Lower lobe of right lung (tissue), 2 donors: ENCODE measurements around the gene TGDS. TPM values are rescaled to one million over a fixed set of nuclear protein-coding genes. Genes with fewer than 3 reads are reported as not detected.

Experiments
- ATAC-seq, 2 donors: fragments of 200-7000 bp; cut with Tn5 transposase; one replicate each; pipeline ENCODE4 v1.9.1; 2020 to 2022; ENCODE audit warnings: mild to moderate bottlenecking in 2 of 2, moderate library complexity in 2 of 2
- DNase-seq: peaks from one replicate; pipeline ENCODE4 v3.0.0-alpha.2; 2020
- H3K27ac ChIP-seq: fragments of 200-600 bp; one replicate; pipeline ENCODE4 v1.8.0; 2022
- H3K27me3 ChIP-seq: fragments of 200-600 bp; one replicate; pipeline ENCODE4 v1.8.0; 2022; ENCODE audit warnings: low read depth
- H3K36me3 ChIP-seq: fragments of 200-600 bp; one replicate; pipeline ENCODE4 v1.8.0; 2022; ENCODE audit warnings: mild to moderate bottlenecking
- H3K4me1 ChIP-seq: fragments of 200-600 bp; one replicate; pipeline ENCODE4 v1.8.0; 2022
- H3K4me3 ChIP-seq: fragments of 200-600 bp; one replicate; pipeline ENCODE4 v1.8.0; 2022; ENCODE audit warnings: mild to moderate bottlenecking
- H3K9me3 ChIP-seq: fragments of 200-600 bp; one replicate; pipeline ENCODE4 v1.8.0; 2022
- CTCF ChIP-seq: fragments of 200-600 bp; IDR thresholded peaks from one replicate; pipeline ENCODE4 v1.8.0; 2022; ENCODE audit warnings: antibody characterized with exemption, mild to moderate bottlenecking
- intact Hi-C: fragments of 100-400 bp; cut with DNase I; formaldehyde crosslinking; loops from one replicate; pipeline ENCODE4 v1.11.0; 2022
- total RNA-seq: library from RNA; stranded (reverse); fragmentation: NEBNext Ultra II Directional; extraction: Animal tissue kit (Norgen Biotek cat#: 25700); gene quantifications from one replicate; pipeline ENCODE4 v1.2.1, GENCODE V29; 2021
- donor health status: DM: no; HTN: yes; CAD: no; lungs with severe emphysema.

Gene TGDS
- total RNA-seq, 1 donor from 2014 or later = 10.5 TPM

GRCh38 chr13:94632226-94632980, 36.5 kb upstream of the TGDS start:
- intact Hi-C loops = no loop called here
- H3K9me3 ChIP-seq = no peaks in the 10 kb centered on the region
- H3K4me1 ChIP-seq = no peaks in the 10 kb centered on the region
- peaks cover 22% of the 10 kb centered on the region for H3K36me3 ChIP-seq
- DNase-seq (no peak), ATAC-seq (no peak)
- H3K27ac ChIP-seq = no peak overlapping the region
- TF ChIP-seq CTCF = no peak
- H3K27me3 ChIP-seq = no peaks in the 10 kb centered on the region
- no peak overlapping the region for H3K4me3 ChIP-seq

GRCh38 chr13:94630858-94631257, 34.9 kb upstream of the TGDS start:
- Histone ChIP-seq H3K9me3 (no peaks in the 10 kb centered on the region), H3K36me3 (peaks cover 34% of the 10 kb centered on the region), H3K4me1 (no peaks in the 10 kb centered on the region), H3K27me3 (no peaks in the 10 kb centered on the region), H3K27ac (no peak overlapping the region), H3K4me3 (no peak overlapping the region)
- DNase-seq (no peak), ATAC-seq (no peak)
- TF ChIP-seq CTCF = no peak
- intact Hi-C loops = no loop called here

GRCh38 chr13:94623316-94623715, 27.4 kb upstream of the TGDS start:
- Histone ChIP-seq H3K27ac (no peak overlapping the region), H3K4me3 (no peak overlapping the region), H3K9me3 (no peaks in the 10 kb centered on the region), H3K27me3 (no peaks in the 10 kb centered on the region), H3K4me1 (no peaks in the 10 kb centered on the region), H3K36me3 (peaks cover 68% of the 10 kb centered on the region)
- TF ChIP-seq CTCF = no peak
- no peak for ATAC-seq
- no peak for DNase-seq
- intact Hi-C loops = no loop called here

- no peak for DNase-seq
- H3K27ac ChIP-seq = no peak overlapping the region
- H3K9me3 ChIP-seq = no peaks in the 10 kb centered on the region
- peaks cover 58% of the 10 kb centered on the region for H3K36me3 ChIP-seq
- ATAC-seq = no peak
- no peak for TF ChIP-seq CTCF
- H3K4me1 ChIP-seq = no peaks in the 10 kb centered on the region
- H3K4me3 ChIP-seq = no peak overlapping the region
- intact Hi-C loops = no loop called here
- H3K27me3 ChIP-seq = no peaks in the 10 kb centered on the region
Measured at GRCh38 chr13:94622344-94622743, 26.4 kb upstream of the TGDS start.

- TF ChIP-seq CTCF = peak; percentile 49
Measured at GRCh38 chr13:94620286-94620896, 24.4 kb upstream of the TGDS start.

More at GRCh38 chr13:94620286-94620896, 24.4 kb upstream of the TGDS start:
- H3K27me3 ChIP-seq = no peaks in the 10 kb centered on the region
- H3K4me3 ChIP-seq = no peak overlapping the region
- no peaks in the 10 kb centered on the region for H3K4me1 ChIP-seq
- peaks cover 48% of the 10 kb centered on the region for H3K36me3 ChIP-seq
- ATAC-seq (no peak), DNase-seq (no peak)
- no peaks in the 10 kb centered on the region for H3K9me3 ChIP-seq
- no peak overlapping the region for H3K27ac ChIP-seq
- intact Hi-C loops = no loop called here
